Breast epithelium (tissue), 4 donors: ENCODE data around the gene PLPP3. TPM values are rescaled to one million over a fixed set of nuclear protein-coding genes. Genes with fewer than 3 reads are reported as not detected.

ENCODE experiments used
- DNase-seq, 2 donors: peaks; one replicate each; pipeline ENCODE4 v3.0.0-alpha.2; 2019; ENCODE audit warnings: low spot score in 2 of 2
- H3K27ac ChIP-seq, 2 donors: fragments of 200-600 bp; sonication (generic) in 1 of 2; one replicate each; pipeline ENCODE4 v1.5.1; 2016 to 2019; ENCODE audit warnings: mild to moderate bottlenecking in 1 of 2
- H3K27me3 ChIP-seq, 2 donors: fragments of 200-600 bp; sonication (generic) in 1 of 2; one replicate each; pipeline versions ENCODE4 v1.5.1 to v1.6.0; 2017 to 2019; ENCODE audit warnings: control low read depth in 1 of 2, mild to moderate bottlenecking in 1 of 2
- H3K36me3 ChIP-seq: fragments of 200-600 bp; one replicate; pipeline ENCODE4 v1.5.1; 2019
- H3K4me1 ChIP-seq, 2 donors: fragments of 200-600 bp; sonication (generic); one replicate each; pipeline ENCODE4 v1.5.1; 2016 to 2019; ENCODE audit warnings: control low read depth in 1 of 2
- H3K4me3 ChIP-seq, 3 donors: fragments of 200-600 bp; sonication (generic); 1 replicate in 2 of 3; 2 replicates in 1 of 3; pipeline ENCODE4 v1.5.1; 2016 to 2019; ENCODE audit warnings: mild to moderate bottlenecking in 3 of 3, moderate library complexity in 2 of 3
- H3K9me3 ChIP-seq, 2 donors: fragments of 200-600 bp; sonication (generic) in 1 of 2; one replicate each; pipeline ENCODE4 v1.5.1; 2016 to 2019; ENCODE audit warnings: control low read depth in 1 of 2
- POLR2A ChIP-seq: fragments of 450-650 bp; IDR thresholded peaks from one replicate; pipeline ENCODE4 v1.6.1; 2016; ENCODE audit warnings: antibody characterized with exemption, mild to moderate bottlenecking, moderate library complexity
- POLR2AphosphoS5 ChIP-seq, 3 donors: sonication (generic); formaldehyde crosslinking; IDR thresholded peaks; one replicate each; pipeline ENCODE4 v1.6.1; 2017; ENCODE audit warnings: antibody characterized with exemption in 3 of 3
- intact Hi-C: fragments of 100-400 bp; cut with DNase I; formaldehyde crosslinking; loops from one replicate; pipeline ENCODE4 v1.15.1; 2023; ENCODE audit warnings: low total_unique reads
- total RNA-seq, 3 donors: library from RNA; depleted of rRNA; stranded (reverse); fragments of >200 nt; gene quantifications; one replicate each; pipeline ENCODE4 v1.1.0, GENCODE V29; 2016
- TF ChIP-seq, protein P1 (sequence below), 3 donors: fragments of 450-650 bp; IDR thresholded peaks; one replicate each; pipeline ENCODE4 v1.5.1; 2016 to 2017; ENCODE audit warnings: antibody characterized with exemption in 3 of 3, mild to moderate bottlenecking in 3 of 3, moderate library complexity in 3 of 3

Gene PLPP3
- total RNA-seq, 3 donors from 2014 or later: 122 to 275 (median 127) TPM

DNA sequence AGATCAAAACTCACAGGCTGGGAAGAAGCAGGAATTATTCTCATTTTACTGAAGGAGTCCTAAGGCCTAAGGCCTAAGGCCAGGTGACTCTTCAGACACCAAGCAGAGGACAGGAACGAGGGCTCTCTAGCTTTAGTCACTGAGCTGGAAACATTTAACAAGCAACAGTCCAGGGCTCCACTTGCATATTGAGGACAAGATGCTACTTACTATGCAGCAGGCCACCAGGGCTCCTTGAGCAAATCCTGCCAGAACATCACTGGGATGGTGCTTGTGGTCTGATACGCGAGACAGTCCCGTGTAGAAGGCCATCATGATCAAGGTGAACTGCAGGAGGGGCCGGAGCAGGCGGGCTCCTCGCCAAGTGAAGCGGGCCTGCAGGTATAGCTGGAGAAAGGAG lies 67.6 kb downstream of the PLPP3 start:
- no peaks in the 10 kb centered on the region for H3K9me3 ChIP-seq
- peaks cover 0 to 13% of the 10 kb centered on the region in 2 donors for H3K4me1 ChIP-seq
- TF ChIP-seq POLR2AphosphoS5 (IDR thresholded peaks at IDR 0.05): no peak
- TF ChIP-seq, protein P1, sequence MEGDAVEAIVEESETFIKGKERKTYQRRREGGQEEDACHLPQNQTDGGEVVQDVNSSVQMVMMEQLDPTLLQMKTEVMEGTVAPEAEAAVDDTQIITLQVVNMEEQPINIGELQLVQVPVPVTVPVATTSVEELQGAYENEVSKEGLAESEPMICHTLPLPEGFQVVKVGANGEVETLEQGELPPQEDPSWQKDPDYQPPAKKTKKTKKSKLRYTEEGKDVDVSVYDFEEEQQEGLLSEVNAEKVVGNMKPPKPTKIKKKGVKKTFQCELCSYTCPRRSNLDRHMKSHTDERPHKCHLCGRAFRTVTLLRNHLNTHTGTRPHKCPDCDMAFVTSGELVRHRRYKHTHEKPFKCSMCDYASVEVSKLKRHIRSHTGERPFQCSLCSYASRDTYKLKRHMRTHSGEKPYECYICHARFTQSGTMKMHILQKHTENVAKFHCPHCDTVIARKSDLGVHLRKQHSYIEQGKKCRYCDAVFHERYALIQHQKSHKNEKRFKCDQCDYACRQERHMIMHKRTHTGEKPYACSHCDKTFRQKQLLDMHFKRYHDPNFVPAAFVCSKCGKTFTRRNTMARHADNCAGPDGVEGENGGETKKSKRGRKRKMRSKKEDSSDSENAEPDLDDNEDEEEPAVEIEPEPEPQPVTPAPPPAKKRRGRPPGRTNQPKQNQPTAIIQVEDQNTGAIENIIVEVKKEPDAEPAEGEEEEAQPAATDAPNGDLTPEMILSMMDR (IDR thresholded peaks at IDR 0.05): no peak
- no peak for TF ChIP-seq POLR2A
- intact Hi-C loops: no loop called here
- no peak for DNase-seq
- H3K4me3 ChIP-seq: no peak overlapping the region
- H3K36me3 ChIP-seq: no peaks in the 10 kb centered on the region
- no peaks in the 10 kb centered on the region for H3K27me3 ChIP-seq
- no peak overlapping the region for H3K27ac ChIP-seq

DNA sequence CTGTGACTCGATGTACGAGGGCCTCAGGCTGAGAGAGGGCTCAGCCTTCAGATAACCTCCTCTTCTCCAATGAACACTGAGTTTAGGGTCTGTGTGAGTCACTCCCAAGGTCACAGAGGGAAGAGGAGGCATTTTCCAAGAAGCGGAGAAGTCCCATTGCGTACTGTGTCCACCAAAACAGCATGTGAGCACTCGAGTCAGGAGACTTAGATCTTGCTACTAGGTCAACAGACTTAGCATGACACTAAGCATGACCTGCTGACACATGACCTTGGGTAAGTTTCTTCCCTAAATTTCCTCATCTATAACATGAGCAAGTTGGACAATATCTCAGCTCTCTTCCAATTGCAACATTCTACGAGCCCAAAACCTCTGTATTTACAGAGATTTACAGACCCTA lies 68.0 kb downstream of the PLPP3 start:
- Histone ChIP-seq H3K4me1 (peaks cover 0 to 12% of the 10 kb centered on the region in 2 donors), H3K9me3 (no peaks in the 10 kb centered on the region), H3K27ac (peak overlapping the region in 1 of 2 donors; percentile 45), H3K27me3 (no peaks in the 10 kb centered on the region), H3K36me3 (no peaks in the 10 kb centered on the region), H3K4me3 (no peak overlapping the region)
- intact Hi-C loops: no loop called here
- TF ChIP-seq, protein P1 (IDR thresholded peaks at IDR 0.05): no peak
- no peak for TF ChIP-seq POLR2A
- no peak for TF ChIP-seq POLR2AphosphoS5 (IDR thresholded peaks at IDR 0.05)
- DNase-seq: no peak

DNA sequence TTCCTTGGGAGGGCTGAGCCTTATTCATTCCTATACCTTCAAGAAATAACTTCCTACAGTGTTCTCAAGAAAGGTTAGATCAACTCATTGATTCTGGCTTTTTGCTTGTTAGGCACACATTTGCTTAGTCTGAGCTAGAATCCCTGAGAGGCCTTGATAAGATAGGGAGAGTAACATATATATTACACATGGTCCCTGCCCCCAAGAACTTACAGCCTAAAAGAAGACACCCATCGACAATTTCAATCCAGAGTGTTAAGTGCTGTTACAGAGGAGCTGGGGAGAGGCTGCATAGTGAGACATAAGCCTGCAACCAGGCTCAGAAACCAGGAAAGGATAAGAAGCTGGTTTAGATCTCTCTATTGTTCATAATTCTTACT lies 68.7 kb downstream of the PLPP3 start:
- TF ChIP-seq, protein P1 (IDR thresholded peaks at IDR 0.05): no peak
- TF ChIP-seq POLR2AphosphoS5 (IDR thresholded peaks at IDR 0.05) (no peak), POLR2A (no peak)
- H3K27me3 ChIP-seq: no peaks in the 10 kb centered on the region
- H3K36me3 ChIP-seq: no peaks in the 10 kb centered on the region
- intact Hi-C loops: no loop called here
- H3K9me3 ChIP-seq: no peaks in the 10 kb centered on the region
- peaks cover 0 to 4% of the 10 kb centered on the region in 2 donors for H3K4me1 ChIP-seq
- H3K4me3 ChIP-seq: no peak overlapping the region
- no peak for DNase-seq
- no peak overlapping the region for H3K27ac ChIP-seq

DNA sequence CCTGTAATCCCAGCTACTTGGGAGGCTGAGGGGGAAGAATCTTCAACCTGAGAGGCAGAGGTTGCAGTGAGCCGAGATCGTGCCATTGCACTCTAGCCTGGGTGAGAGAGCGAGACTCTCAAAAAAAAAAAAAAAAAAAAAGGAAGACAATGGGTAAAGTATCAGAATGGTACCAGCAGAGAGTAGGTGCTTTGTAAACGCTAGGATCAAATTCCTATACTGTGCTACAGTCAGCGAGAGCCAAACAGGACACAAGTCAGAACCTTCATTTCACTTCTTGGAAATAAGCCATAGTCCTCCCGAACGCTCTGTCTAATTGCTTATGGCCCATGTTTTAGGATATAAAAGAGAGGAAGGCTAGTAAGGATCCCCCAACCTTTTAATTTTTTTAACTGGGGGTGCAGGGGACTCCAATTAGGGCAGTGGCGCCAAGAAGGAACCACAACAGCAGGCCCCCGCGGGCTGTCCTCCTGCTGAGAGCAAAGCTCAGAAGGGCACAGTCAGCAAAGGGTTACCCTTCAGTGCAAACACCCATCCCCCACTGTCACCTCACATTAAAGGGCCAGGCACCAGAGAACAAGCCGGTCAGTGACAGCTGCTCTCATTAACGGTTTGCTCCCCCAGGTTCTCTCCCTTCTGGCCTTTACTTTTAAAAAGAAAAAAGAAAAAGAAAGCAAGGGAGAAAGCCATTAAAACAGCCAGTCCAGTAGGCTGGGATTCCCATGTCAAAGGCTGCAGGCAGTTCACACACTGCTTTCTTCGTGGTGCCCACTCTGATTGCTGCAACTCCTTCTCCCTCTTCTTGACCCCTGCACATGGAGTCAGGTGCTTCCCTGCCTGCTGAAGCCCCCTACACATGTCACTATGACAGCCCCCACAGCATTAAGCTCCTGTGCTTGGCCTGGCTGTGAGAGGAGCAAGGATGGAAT lies 69.4 kb downstream of the PLPP3 start:
- intact Hi-C loops: no loop called here
- TF ChIP-seq POLR2A (no peak), POLR2AphosphoS5 (IDR thresholded peaks at IDR 0.05) (no peak)
- TF ChIP-seq, protein P1 (IDR thresholded peaks at IDR 0.05): no peak
- DNase-seq: no peak
- H3K4me1 ChIP-seq: no peaks in the 10 kb centered on the region
- H3K36me3 ChIP-seq: no peaks in the 10 kb centered on the region
- no peak overlapping the region for H3K27ac ChIP-seq
- no peaks in the 10 kb centered on the region for H3K9me3 ChIP-seq
- no peak overlapping the region for H3K4me3 ChIP-seq
- H3K27me3 ChIP-seq: no peaks in the 10 kb centered on the region

DNA sequence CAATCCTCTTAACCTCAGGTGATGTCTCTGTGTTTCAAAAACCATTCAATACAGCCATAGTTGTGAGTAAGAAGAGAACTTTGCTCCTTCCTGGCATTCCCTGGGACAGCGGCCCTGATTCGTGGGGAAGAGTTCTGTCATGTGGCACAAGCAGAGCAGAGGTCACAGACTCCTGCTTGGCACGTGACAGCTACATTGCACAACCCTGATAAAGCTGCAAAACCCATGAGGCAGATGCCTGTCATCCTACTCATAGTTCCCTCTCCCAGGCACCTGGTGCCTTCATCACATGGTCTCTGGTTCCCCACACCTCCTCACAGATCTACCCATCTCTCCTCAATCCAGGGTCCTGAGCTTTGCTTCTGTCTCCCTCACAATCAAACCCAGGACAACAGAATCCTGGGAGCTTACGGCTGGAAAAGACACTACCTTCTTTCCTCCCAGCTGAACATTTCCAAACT lies 70.8 kb downstream of the PLPP3 start:
- peak overlapping the region in 1 of 2 donors; percentile 57 for H3K27ac ChIP-seq
- no peaks in the 10 kb centered on the region for H3K36me3 ChIP-seq
- no peaks in the 10 kb centered on the region for H3K4me1 ChIP-seq
- TF ChIP-seq POLR2A: no peak
- TF ChIP-seq, protein P1 (IDR thresholded peaks at IDR 0.05): no peak
- TF ChIP-seq POLR2AphosphoS5 (IDR thresholded peaks at IDR 0.05): peak in 1 of 3 donors; percentile 77
- no peaks in the 10 kb centered on the region for H3K27me3 ChIP-seq
- no peak overlapping the region for H3K4me3 ChIP-seq
- H3K9me3 ChIP-seq: no peaks in the 10 kb centered on the region
- no peak for DNase-seq
- intact Hi-C loops: no loop called here
